Measurements from ENCODE around the gene APOBR. TPM values are rescaled to one million over a fixed set of nuclear protein-coding genes. Genes with fewer than 3 reads are reported as not detected.

The APOBR gene
- not detected in 2 replicates for total RNA-seq

GRCh38 chr16:28494121-28494851 is at the start of gene APOBR:
Gene APOBR, plus strand, starts transcription at chr16:28494643. Its CDS starts 39 bp downstream, at chr16:28494682.

GRCh38 chr16:28491970-28492474 is 2.4 kb upstream of the APOBR start, which contains the start of gene CLN3:
Gene CLN3, minus strand, starts transcription at chr16:28492074. Its CDS starts 315 bp downstream, at chr16:28491759.

GRCh38 chr16:28538733-28539596 is 44.5 kb downstream of the APOBR start, which contains the start of gene NUPR1:
Gene NUPR1, minus strand, starts transcription at chr16:28538974. Its CDS starts 67 bp downstream, at chr16:28538907.

Other genes with a start within 250 kb of the APOBR start
- gene SBK1, start 202.1 kb upstream of the APOBR start, total RNA-seq, result 0.09 and 0.35 TPM in 2 replicates
- 0.49 TPM in 1 of 2 replicates, not detected in the other for gene NPIPB6, start 131.1 kb upstream of the APOBR start, total RNA-seq
- gene EIF3CL, start 90.8 kb upstream of the APOBR start, total RNA-seq, result 199 and 216 TPM in 2 replicates
- not detected in 2 replicates for gene NPIPB7, start 22.3 kb upstream of the APOBR start, total RNA-seq
- gene CLN3, start 2.6 kb upstream of the APOBR start, total RNA-seq, result 8.4 and 12.0 TPM in 2 replicates
- gene IL27, start 12.2 kb downstream of the APOBR start, total RNA-seq, result not detected in 2 replicates
- 8.3 and 8.9 TPM in 2 replicates for gene NUPR1, start 44.3 kb downstream of the APOBR start, total RNA-seq
- gene SGF29, start 59.3 kb downstream of the APOBR start, total RNA-seq, result 17.9 and 19.5 TPM in 2 replicates
- gene SULT1A2, start 102.4 kb downstream of the APOBR start, total RNA-seq, result 0.42 and 0.88 TPM in 2 replicates
- 6.8 and 12.6 TPM in 2 replicates for gene SULT1A1, start 115.4 kb downstream of the APOBR start, total RNA-seq
- gene NPIPB8, start 143.4 kb downstream of the APOBR start, total RNA-seq, result not detected in 2 replicates
- gene EIF3C, start 216.8 kb downstream of the APOBR start, total RNA-seq, result 281 and 312 TPM in 2 replicates